GM12892 (cell line): ENCODE measurements around the gene SDSL.

Experiments used
- POLR2A ChIP-seq: IDR thresholded peaks from 2 replicates; pipeline ENCODE4 v1.6.1; 2011; ENCODE audit warnings: low read depth, low read length, control low read depth
- POLR2AphosphoS5 ChIP-seq: IDR thresholded peaks from 2 replicates; pipeline ENCODE4 v1.6.1; 2011; ENCODE audit warnings: low read depth, low read length, control low read depth

GRCh38 chr12:113420996-113421595 is 1.1 kb upstream of the SDSL start:
- no peak for TF ChIP-seq POLR2A
- TF ChIP-seq POLR2AphosphoS5 = no peak
